ENCODE measurements around the gene ARG2.

ARG2 gene

DNA sequence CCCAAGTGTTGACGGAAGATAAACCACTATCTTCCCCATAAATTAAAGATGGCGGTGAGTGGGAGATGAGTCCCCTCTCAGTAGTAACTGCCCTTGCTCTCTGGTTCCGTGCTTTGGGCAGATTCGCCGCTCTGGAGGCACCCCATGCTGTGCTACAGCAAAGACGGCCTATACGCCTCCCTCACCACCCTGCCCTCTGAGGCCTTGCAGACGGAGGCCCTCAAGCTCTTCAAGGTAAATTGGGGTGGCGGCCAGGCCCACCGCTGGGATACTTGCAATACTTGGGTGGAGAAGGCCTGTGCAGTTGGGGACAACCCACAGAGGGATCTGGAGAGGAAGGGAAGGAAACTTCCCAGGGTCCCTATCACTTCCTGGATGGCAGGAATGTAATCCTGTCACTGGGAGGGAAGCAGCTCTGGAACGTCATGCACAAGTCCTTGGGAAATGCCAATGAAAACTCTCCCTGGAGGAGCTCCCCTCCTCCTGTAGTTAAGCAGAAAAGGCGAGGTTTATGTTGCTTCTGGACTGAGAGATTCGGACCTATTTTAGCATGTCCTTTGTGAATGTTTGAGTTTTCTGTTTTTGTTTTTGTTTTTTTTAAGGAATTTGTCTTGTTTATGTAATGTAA lies 42.4 kb upstream of the ARG2 start:
- Histone ChIP-seq H3K4me2 (ENCODE audit: low read length) (no peak overlapping the region), H3K36me3 (ENCODE audit: insufficient read depth, low read length) (no peaks in the 10 kb centered on the region), H3K9ac (ENCODE audit: low read depth, low read length) (no peak overlapping the region), H3K4me3 (ENCODE audit: low read length) (no peak overlapping the region), H3K27me3 (ENCODE audit: control insufficient read depth, insufficient read depth, low read length) (peaks cover 29% of the 10 kb centered on the region), H3K4me1 (ENCODE audit: control insufficient read depth, insufficient read depth, low read length) (no peaks in the 10 kb centered on the region), H3K9me3 (replicated peaks; ENCODE audit: low read length) (no peaks in the 10 kb centered on the region)

DNA sequence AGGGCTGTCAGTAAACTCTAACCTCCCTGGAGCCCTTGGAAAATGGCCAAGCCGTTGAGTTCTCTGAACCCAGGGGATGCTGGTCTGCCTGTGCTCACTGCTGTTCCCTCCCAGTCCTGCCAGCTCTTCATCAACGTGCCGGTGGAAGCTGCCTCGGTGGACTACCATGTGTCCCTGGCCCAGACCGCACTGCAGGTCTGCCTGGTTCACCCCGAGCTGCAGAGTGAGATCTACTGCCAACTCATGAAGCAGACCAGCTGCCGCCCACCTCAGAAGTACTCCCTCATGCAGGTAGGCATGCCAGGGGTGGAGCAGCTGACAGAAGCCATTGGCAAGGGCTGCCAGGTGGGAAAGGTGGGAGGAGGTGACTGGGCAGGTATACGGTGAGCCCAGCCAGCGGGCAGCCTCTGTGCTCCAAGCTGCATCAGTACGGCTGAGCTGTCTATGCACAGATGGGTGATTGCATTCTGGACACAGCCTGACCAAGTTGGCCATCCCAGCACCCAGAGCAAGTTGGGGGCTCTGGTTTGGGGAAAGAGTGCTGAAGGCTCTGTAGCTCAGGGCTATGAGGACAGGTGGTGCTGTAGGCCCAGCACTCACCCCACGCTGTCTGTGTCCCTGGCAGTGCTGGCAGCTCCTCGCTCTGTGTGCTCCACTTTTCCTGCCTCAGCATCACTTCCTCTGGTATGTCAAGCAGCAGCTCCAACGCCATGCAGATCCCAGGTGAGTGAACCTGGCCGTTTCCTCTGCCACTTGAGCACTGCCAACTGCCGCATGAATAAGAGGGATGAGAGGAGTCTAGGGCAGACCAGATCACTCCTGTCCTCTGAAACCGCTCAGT lies 41.6 kb upstream of the ARG2 start:
- H3K27me3 ChIP-seq (ENCODE audit: control insufficient read depth, insufficient read depth, low read length), result peaks cover 29% of the 10 kb centered on the region
- no peaks in the 10 kb centered on the region for H3K4me1 ChIP-seq (ENCODE audit: control insufficient read depth, insufficient read depth, low read length)
- H3K9me3 ChIP-seq (replicated peaks; ENCODE audit: low read length), result no peaks in the 10 kb centered on the region
- H3K9ac ChIP-seq (ENCODE audit: low read depth, low read length), result no peak overlapping the region
- H3K36me3 ChIP-seq (ENCODE audit: insufficient read depth, low read length), result no peaks in the 10 kb centered on the region
- no peak overlapping the region for H3K4me2 ChIP-seq (ENCODE audit: low read length)
- no peak overlapping the region for H3K4me3 ChIP-seq (ENCODE audit: low read length)

DNA sequence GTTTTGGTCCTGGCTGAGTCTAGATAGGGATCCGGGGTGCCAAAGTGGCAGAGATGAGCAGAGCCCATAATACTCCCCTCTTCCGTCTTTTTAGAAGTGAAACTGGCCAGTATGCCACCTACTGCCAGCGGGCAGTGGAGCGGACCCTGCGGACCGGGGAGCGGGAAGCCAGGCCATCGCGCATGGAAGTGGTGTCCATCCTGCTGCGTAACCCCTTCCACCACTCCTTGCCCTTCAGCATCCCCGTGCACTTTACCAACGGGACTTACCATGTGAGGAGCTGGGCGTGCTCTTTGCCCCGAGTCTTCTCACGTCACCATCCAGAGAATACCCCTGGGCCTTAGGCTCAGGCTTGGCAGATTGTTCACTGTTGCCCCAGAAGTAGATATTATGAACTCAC lies 40.7 kb upstream of the ARG2 start:
- H3K36me3 ChIP-seq (ENCODE audit: insufficient read depth, low read length), result no peaks in the 10 kb centered on the region
- H3K9ac ChIP-seq (ENCODE audit: low read depth, low read length), result no peak overlapping the region
- peaks cover 23% of the 10 kb centered on the region for H3K27me3 ChIP-seq (ENCODE audit: control insufficient read depth, insufficient read depth, low read length)
- H3K4me2 ChIP-seq (ENCODE audit: low read length), result no peak overlapping the region
- no peaks in the 10 kb centered on the region for H3K9me3 ChIP-seq (replicated peaks; ENCODE audit: low read length)
- no peaks in the 10 kb centered on the region for H3K4me1 ChIP-seq (ENCODE audit: control insufficient read depth, insufficient read depth, low read length)
- H3K4me3 ChIP-seq (ENCODE audit: low read length), result no peak overlapping the region

DNA sequence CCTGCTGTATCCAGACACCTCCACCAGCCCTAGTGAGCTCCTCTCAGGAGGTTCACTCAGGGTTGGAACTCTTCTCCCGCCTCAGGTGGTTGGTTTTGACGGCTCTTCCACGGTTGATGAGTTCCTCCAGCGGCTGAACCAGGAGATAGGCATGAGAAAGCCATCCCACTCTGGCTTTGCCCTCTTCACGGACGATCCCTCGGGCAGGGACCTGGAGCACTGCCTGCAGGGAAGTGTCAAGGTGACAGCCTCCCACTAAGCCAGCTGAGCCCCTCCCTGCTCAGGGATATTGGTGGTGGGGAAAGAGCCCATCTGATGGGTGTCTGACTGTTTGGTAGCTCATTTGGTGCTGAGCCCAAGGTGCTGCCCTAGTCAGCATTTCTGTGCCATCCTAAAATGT lies 40.1 kb upstream of the ARG2 start:
- no peaks in the 10 kb centered on the region for H3K4me1 ChIP-seq (ENCODE audit: control insufficient read depth, insufficient read depth, low read length)
- H3K4me2 ChIP-seq (ENCODE audit: low read length), result no peak overlapping the region
- no peaks in the 10 kb centered on the region for H3K36me3 ChIP-seq (ENCODE audit: insufficient read depth, low read length)
- H3K9ac ChIP-seq (ENCODE audit: low read depth, low read length), result no peak overlapping the region
- no peak overlapping the region for H3K4me3 ChIP-seq (ENCODE audit: low read length)
- H3K27me3 ChIP-seq (ENCODE audit: control insufficient read depth, insufficient read depth, low read length), result peaks cover 23% of the 10 kb centered on the region
- no peaks in the 10 kb centered on the region for H3K9me3 ChIP-seq (replicated peaks; ENCODE audit: low read length)

DNA sequence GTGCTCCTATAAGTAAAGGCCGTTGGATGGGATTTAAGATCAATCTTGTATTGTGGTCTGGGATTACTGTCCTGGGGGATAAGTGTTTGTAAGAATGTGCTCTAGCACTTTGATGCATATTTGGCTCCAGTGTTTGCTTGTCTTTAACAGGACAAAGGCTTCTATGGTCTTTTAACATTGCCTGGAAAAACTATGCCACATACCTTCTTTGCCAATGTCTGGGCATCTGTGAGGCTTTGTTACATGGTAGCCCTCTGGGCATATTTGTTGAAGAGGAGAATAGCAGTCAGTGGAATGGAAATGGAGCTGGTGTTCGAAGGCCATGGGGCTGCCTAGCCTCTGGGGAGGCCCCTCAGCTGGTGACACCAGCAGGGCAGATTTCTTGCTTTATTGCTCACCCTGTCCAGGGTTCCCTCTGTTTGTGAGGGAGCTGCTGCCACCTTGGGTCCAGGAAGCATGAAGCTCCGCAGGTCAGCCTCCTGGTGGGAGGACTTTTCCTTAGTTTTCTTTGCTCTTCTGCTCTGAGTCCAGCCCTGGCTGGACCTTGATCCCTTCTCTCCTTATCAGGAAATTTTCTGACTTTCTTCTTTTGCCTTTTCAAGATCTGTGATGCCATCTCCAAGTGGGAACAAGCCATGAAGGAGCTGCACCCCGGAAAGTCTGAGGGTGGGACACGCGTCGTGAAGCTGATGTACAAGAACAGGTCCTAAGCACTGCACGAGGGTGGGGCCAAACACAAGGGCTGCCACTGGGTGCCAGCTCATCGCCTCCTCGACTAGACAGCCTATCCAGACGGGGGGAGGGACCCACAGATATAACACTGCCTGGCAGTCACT lies 39.2 kb upstream of the ARG2 start:
- Histone ChIP-seq H3K27me3 (ENCODE audit: control insufficient read depth, insufficient read depth, low read length) (peaks cover 23% of the 10 kb centered on the region), H3K9me3 (replicated peaks; ENCODE audit: low read length) (no peaks in the 10 kb centered on the region), H3K4me1 (ENCODE audit: control insufficient read depth, insufficient read depth, low read length) (no peaks in the 10 kb centered on the region), H3K4me2 (ENCODE audit: low read length) (no peak overlapping the region), H3K36me3 (ENCODE audit: insufficient read depth, low read length) (no peaks in the 10 kb centered on the region), H3K4me3 (ENCODE audit: low read length) (no peak overlapping the region), H3K9ac (ENCODE audit: low read depth, low read length) (no peak overlapping the region)

DNA sequence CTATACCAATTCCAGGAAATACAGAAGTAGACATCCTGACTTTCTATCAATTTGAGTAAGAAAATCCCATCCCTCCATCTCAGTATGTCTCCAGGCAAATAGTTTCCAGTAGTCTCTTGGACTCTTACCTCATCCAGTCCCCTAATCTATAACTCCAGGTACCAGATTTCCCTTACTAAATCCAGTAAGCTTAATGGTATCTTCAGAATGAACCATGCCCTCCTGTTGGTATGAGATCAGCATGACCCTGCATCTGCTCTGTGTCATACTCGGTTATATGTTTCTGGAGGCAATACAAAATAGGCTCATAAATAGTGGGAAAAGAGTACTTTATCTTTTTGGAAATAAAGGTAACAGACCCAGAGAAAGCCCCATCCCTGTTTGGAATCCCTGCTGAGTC lies 38.1 kb upstream of the ARG2 start:
- Histone ChIP-seq H3K36me3 (ENCODE audit: insufficient read depth, low read length) (no peaks in the 10 kb centered on the region), H3K4me1 (ENCODE audit: control insufficient read depth, insufficient read depth, low read length) (no peaks in the 10 kb centered on the region), H3K4me2 (ENCODE audit: low read length) (no peak overlapping the region), H3K4me3 (ENCODE audit: low read length) (no peak overlapping the region), H3K9me3 (replicated peaks; ENCODE audit: low read length) (no peaks in the 10 kb centered on the region), H3K27me3 (ENCODE audit: control insufficient read depth, insufficient read depth, low read length) (peaks cover 17% of the 10 kb centered on the region), H3K9ac (ENCODE audit: low read depth, low read length) (no peak overlapping the region)

DNA sequence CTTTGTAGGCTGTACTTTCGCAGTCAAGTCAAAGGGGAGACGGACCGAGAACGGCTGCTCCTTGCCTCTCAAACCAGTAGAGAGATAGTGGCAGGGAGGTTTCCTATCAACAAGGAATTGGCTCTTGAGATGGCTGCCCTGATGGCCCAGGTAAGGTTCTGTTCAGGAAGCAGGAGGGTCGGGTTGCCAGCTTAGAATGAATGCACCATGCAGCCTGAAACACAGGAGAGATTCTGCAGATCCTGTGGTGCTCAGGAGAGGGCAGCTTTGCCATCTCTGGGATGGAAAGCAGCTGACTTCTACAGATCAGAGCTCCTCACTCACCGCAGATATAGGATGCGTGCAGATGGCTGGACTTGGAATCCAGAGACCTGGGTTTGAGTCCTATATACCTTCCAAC lies 37.7 kb upstream of the ARG2 start:
- Histone ChIP-seq H3K4me1 (ENCODE audit: control insufficient read depth, insufficient read depth, low read length) (no peaks in the 10 kb centered on the region), H3K4me2 (ENCODE audit: low read length) (no peak overlapping the region), H3K9me3 (replicated peaks; ENCODE audit: low read length) (no peaks in the 10 kb centered on the region), H3K4me3 (ENCODE audit: low read length) (no peak overlapping the region), H3K36me3 (ENCODE audit: insufficient read depth, low read length) (no peaks in the 10 kb centered on the region), H3K9ac (ENCODE audit: low read depth, low read length) (no peak overlapping the region), H3K27me3 (ENCODE audit: control insufficient read depth, insufficient read depth, low read length) (peaks cover 17% of the 10 kb centered on the region)

DNA sequence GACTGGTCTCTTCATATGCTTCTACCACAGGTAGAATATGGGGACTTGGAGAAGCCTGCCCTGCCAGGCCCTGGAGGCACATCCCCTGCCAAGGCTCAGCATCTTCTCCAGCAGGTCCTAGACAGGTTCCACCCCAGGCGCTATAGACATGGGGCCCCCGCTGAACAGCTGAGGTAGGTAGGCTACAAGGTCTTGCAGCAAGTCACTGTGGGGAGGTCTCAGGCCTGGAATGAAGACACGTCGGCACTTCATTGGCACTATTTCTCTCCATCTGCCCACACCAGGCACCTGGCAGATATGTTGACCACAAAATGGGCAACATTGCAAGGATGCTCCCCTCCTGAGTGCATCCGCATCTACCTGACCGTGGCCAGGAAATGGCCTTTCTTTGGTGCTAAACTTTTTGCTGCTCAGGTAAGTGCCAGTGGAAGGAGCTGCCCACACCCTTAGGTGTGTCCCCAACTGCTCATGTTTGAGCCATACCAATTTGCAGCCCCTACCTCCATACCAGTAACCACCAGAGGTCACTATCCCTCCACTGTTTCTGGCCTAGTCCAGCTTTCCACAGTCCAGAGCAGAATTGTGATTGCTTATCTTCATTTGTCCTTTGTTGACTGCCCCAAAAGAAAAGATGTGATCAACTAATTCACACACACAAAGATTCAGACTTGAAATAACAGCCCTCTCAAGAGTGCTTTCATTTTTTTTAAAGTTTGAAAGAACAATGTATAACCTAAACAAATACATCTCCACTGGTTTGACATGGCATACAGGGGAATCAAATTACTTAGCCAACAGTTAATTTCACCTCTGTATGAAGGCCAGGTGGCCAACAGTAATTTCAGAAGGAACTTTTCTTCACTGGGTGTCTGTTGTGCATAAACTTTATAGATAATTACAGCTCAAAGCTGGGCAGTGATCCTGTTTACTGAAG lies 35.7 kb upstream of the ARG2 start:
- Histone ChIP-seq H3K4me1 (ENCODE audit: control insufficient read depth, insufficient read depth, low read length) (no peaks in the 10 kb centered on the region), H3K9ac (ENCODE audit: low read depth, low read length) (no peak overlapping the region), H3K9me3 (replicated peaks; ENCODE audit: low read length) (no peaks in the 10 kb centered on the region), H3K4me2 (ENCODE audit: low read length) (no peak overlapping the region), H3K27me3 (ENCODE audit: control insufficient read depth, insufficient read depth, low read length) (peaks cover 17% of the 10 kb centered on the region), H3K36me3 (ENCODE audit: insufficient read depth, low read length) (no peaks in the 10 kb centered on the region), H3K4me3 (ENCODE audit: low read length) (no peak overlapping the region)

DNA sequence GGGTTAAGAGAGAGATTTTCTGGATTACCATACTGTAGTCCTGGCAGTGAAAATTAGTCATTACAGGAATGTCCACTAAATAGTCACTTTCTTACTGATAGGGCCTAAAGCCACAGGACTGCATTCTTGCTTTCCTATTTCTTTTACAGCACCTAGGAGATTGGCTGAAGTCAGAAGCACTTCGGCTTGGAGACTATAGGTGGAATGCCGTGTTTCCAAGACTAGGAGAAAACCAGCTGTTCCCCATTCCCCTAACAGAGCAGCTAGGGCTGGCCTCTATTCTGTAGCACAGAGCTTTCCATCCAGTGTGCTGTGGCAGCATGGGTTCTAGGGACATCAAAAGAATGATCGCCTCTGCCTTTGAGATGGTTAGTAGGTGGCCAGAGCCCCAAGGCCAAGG lies 34.7 kb upstream of the ARG2 start:
- Histone ChIP-seq H3K27me3 (ENCODE audit: control insufficient read depth, insufficient read depth, low read length) (peaks cover 8% of the 10 kb centered on the region), H3K36me3 (ENCODE audit: insufficient read depth, low read length) (peaks cover 4% of the 10 kb centered on the region), H3K9ac (ENCODE audit: low read depth, low read length) (no peak overlapping the region), H3K4me1 (ENCODE audit: control insufficient read depth, insufficient read depth, low read length) (no peaks in the 10 kb centered on the region), H3K9me3 (replicated peaks; ENCODE audit: low read length) (no peaks in the 10 kb centered on the region), H3K4me2 (ENCODE audit: low read length) (no peak overlapping the region), H3K4me3 (ENCODE audit: low read length) (no peak overlapping the region)

DNA sequence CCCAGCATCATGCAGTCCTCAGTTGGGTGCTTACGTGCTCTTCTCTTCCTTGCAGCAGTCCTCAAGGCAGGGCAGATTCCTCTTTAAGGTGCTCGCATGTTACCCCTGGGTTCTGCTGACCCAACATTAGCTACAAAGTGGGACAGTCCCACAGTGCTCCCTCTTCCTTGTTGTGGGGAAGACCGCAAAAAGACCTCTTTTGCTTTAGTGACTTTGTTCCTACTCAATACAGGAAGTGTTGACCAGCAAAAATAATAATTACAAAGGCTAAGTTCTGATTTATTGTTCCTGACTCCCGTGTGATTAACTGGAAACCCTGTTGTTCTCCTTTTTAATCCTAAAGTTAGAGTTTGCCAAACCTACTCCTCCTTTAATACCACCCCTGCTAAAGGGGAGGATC lies 33.4 kb upstream of the ARG2 start:
- Histone ChIP-seq H3K36me3 (ENCODE audit: insufficient read depth, low read length) (peaks cover 4% of the 10 kb centered on the region), H3K4me3 (ENCODE audit: low read length) (no peak overlapping the region), H3K4me1 (ENCODE audit: control insufficient read depth, insufficient read depth, low read length) (no peaks in the 10 kb centered on the region), H3K9me3 (replicated peaks; ENCODE audit: low read length) (no peaks in the 10 kb centered on the region), H3K4me2 (ENCODE audit: low read length) (no peak overlapping the region), H3K9ac (ENCODE audit: low read depth, low read length) (no peak overlapping the region), H3K27me3 (ENCODE audit: control insufficient read depth, insufficient read depth, low read length) (peaks cover 2% of the 10 kb centered on the region)

Measured in skeletal muscle satellite cell (primary cell).